ENCODE results near the gene PRPSAP1.

PRPSAP1 gene

GRCh38 chr17:76385892-76386786, 32.4 kb upstream of the PRPSAP1 start:
- peak; percentile 85 for DNase-seq (ENCODE audit: low read depth)
- peak; percentile 74 for TF ChIP-seq CTCF (IDR thresholded peaks at IDR 0.05; ENCODE audit: low read length, missing control alignments)
- peak overlapping the region; percentile 54 for H3K4me3 ChIP-seq (replicated peaks; ENCODE audit: low read depth, low read length)

- no peak for TF ChIP-seq CTCF (IDR thresholded peaks at IDR 0.05; ENCODE audit: low read length, missing control alignments)
- H3K4me3 ChIP-seq (replicated peaks; ENCODE audit: low read depth, low read length) = peak overlapping the region; percentile 54
- peak; percentile 61 for DNase-seq (ENCODE audit: low read depth)
Measured at GRCh38 chr17:76384987-76385891, 31.5 kb upstream of the PRPSAP1 start.

- DNase-seq (ENCODE audit: low read depth) = peak; percentile 83
Measured at GRCh38 chr17:76384222-76384986, 30.7 kb upstream of the PRPSAP1 start, which contains the start of gene SPHK1. Gene SPHK1 (plus strand): TSS chr17:76384609. CDS start chr17:76385645, 1,036 bp downstream.

GRCh38 chr17:76383546-76384221, 30.0 kb upstream of the PRPSAP1 start:
- DNase-seq (ENCODE audit: low read depth) = peak; percentile 63
- H3K4me3 ChIP-seq (replicated peaks; ENCODE audit: low read depth, low read length) = peak overlapping the region; percentile 54
- peak; percentile 19 for TF ChIP-seq CTCF (IDR thresholded peaks at IDR 0.05; ENCODE audit: low read length, missing control alignments)

More at GRCh38 chr17:76384222-76384986, 30.7 kb upstream of the PRPSAP1 start, which contains the start of gene SPHK1:
- H3K4me3 ChIP-seq (replicated peaks; ENCODE audit: low read depth, low read length) = peak within 1 kb of the TSS; percentile 54
- TF ChIP-seq CTCF (IDR thresholded peaks at IDR 0.05; ENCODE audit: low read length, missing control alignments) = no peak

GRCh38 chr17:76382803-76383545, 29.3 kb upstream of the PRPSAP1 start:
- DNase-seq (ENCODE audit: low read depth) = peak; percentile 66
- no peak for TF ChIP-seq CTCF (IDR thresholded peaks at IDR 0.05; ENCODE audit: low read length, missing control alignments)
- H3K4me3 ChIP-seq (replicated peaks; ENCODE audit: low read depth, low read length) = peak overlapping the region; percentile 54
